ENCODE data around the gene ZBTB34. TPM values are rescaled to one million over a fixed set of nuclear protein-coding genes. Genes with fewer than 3 reads are reported as not detected.
A peak's percentile ranks its signal among the peaks of the same experiment; 100 is the strongest.

Gene ZBTB34
- total RNA-seq, 1 donor from 2014 or later, result 73.8 TPM

GRCh38 chr9:126874546-126875314, 14.3 kb downstream of the ZBTB34 start:
- FAIRE-seq (no peak), DNase-seq (ENCODE audit: low spot score in 2 of 2) (no peak)

GRCh38 chr9:126875756-126876510, 15.5 kb downstream of the ZBTB34 start:
- DNase-seq (ENCODE audit: low spot score in 2 of 2), result no peak
- FAIRE-seq, result no peak

GRCh38 chr9:126876531-126876930, 16.1 kb downstream of the ZBTB34 start:
- DNase-seq (ENCODE audit: low spot score in 2 of 2) (no peak), FAIRE-seq (no peak)

- DNase-seq (ENCODE audit: low spot score in 2 of 2) (no peak), FAIRE-seq (no peak)
Observed at GRCh38 chr9:126877418-126877817, 17.0 kb downstream of the ZBTB34 start.

GRCh38 chr9:126879288-126879687, 18.8 kb downstream of the ZBTB34 start:
- FAIRE-seq (no peak), DNase-seq (ENCODE audit: low spot score in 2 of 2) (no peak)

- no peak for FAIRE-seq
Observed at GRCh38 chr9:126880226-126880946, 19.9 kb downstream of the ZBTB34 start.

GRCh38 chr9:126880947-126881332, 20.5 kb downstream of the ZBTB34 start:
- DNase-seq (ENCODE audit: low spot score in 2 of 2), result peak; percentile 36 to 58
- FAIRE-seq, result no peak

More at GRCh38 chr9:126880226-126880946, 19.9 kb downstream of the ZBTB34 start:
- no peak for DNase-seq (ENCODE audit: low spot score in 2 of 2)

GRCh38 chr9:126882746-126883145, 22.3 kb downstream of the ZBTB34 start:
- FAIRE-seq (no peak), DNase-seq (ENCODE audit: low spot score in 2 of 2) (no peak)

- FAIRE-seq, result no peak
- no peak for DNase-seq (ENCODE audit: low spot score in 2 of 2)
Observed at GRCh38 chr9:126883636-126884035, 23.2 kb downstream of the ZBTB34 start.

GRCh38 chr9:126885131-126885641, 24.7 kb downstream of the ZBTB34 start:
- no peak for FAIRE-seq
- no peak for DNase-seq (ENCODE audit: low spot score in 2 of 2)

- no peak for DNase-seq (ENCODE audit: low spot score in 2 of 2)
- FAIRE-seq, result no peak
Observed at GRCh38 chr9:126886034-126886822, 25.8 kb downstream of the ZBTB34 start.

GRCh38 chr9:126886897-126887296, 26.5 kb downstream of the ZBTB34 start:
- FAIRE-seq (no peak), DNase-seq (ENCODE audit: low spot score in 2 of 2) (no peak)

- DNase-seq (ENCODE audit: low spot score in 2 of 2) (no peak), FAIRE-seq (no peak)
Observed at GRCh38 chr9:126891676-126892075, 31.2 kb downstream of the ZBTB34 start.

GRCh38 chr9:126893079-126893478, 32.6 kb downstream of the ZBTB34 start:
- peak in 1 of 2 donors; percentile 27 for DNase-seq (ENCODE audit: low spot score in 2 of 2)
- no peak for FAIRE-seq

- FAIRE-seq (no peak), DNase-seq (ENCODE audit: low spot score in 2 of 2) (no peak)
Observed at GRCh38 chr9:126894052-126894603, 33.7 kb downstream of the ZBTB34 start.

GRCh38 chr9:126902210-126902609, 41.8 kb downstream of the ZBTB34 start:
- no peak for FAIRE-seq
- DNase-seq (ENCODE audit: low spot score in 2 of 2), result no peak

- no peak for FAIRE-seq
- DNase-seq (ENCODE audit: low spot score in 2 of 2), result no peak
Observed at GRCh38 chr9:126904586-126904985, 44.1 kb downstream of the ZBTB34 start.

- FAIRE-seq (no peak), DNase-seq (ENCODE audit: low spot score in 2 of 2) (no peak)
Observed at GRCh38 chr9:126906091-126906490, 45.7 kb downstream of the ZBTB34 start.

- FAIRE-seq (no peak), DNase-seq (ENCODE audit: low spot score in 2 of 2) (no peak)
Observed at GRCh38 chr9:126907058-126907457, 46.6 kb downstream of the ZBTB34 start.
